Endothelial cell (in vitro differentiated cells): ENCODE data around the gene ATL2. TPM values are rescaled to one million over a fixed set of nuclear protein-coding genes. Genes with fewer than 3 reads are reported as not detected.
"Not testable (repeated sequence)": the region's sequence is repeated elsewhere in the genome, so short reads cannot be mapped to it uniquely, and the experiment has no call there.

Experiments used
- DNase-seq: peaks from one replicate; pipeline ENCODE4 v3.0.0; 2021; ENCODE audit warnings: low spot score
- H3K27ac Mint-ChIP-seq: one replicate; pipeline ENCODE4 v1.8.0; 2021; ENCODE audit warnings: mixed read lengths, inconsistent platforms; ENCODE audit not compliant: unreplicated experiment
- H3K27me3 Mint-ChIP-seq: one replicate; pipeline ENCODE4 v1.8.0; 2021; ENCODE audit warnings: mild to moderate bottlenecking, moderate library complexity, mixed read lengths, inconsistent platforms; ENCODE audit not compliant: unreplicated experiment
- H3K36me3 Mint-ChIP-seq: one replicate; pipeline ENCODE4 v1.8.0; 2021; ENCODE audit warnings: mild to moderate bottlenecking, low read depth, mixed read lengths, inconsistent platforms; ENCODE audit not compliant: unreplicated experiment
- H3K4me1 Mint-ChIP-seq: one replicate; pipeline ENCODE4 v1.8.0; 2021; ENCODE audit warnings: mild to moderate bottlenecking, mixed read lengths, inconsistent platforms; ENCODE audit not compliant: unreplicated experiment
- H3K4me3 Mint-ChIP-seq: one replicate; pipeline ENCODE4 v1.8.0; 2021; ENCODE audit warnings: mild to moderate bottlenecking, mixed read lengths, inconsistent platforms; ENCODE audit not compliant: unreplicated experiment
- H3K9me3 Mint-ChIP-seq: one replicate; pipeline ENCODE4 v1.8.0; 2021; ENCODE audit warnings: mixed read lengths, inconsistent platforms; ENCODE audit not compliant: unreplicated experiment
- CTCF ChIP-seq: fragments of 200-600 bp; sonication (generic); IDR thresholded peaks from one replicate; pipeline ENCODE4 v1.5.0; 2021; ENCODE audit warnings: antibody characterized with exemption; ENCODE audit not compliant: unreplicated experiment
- total RNA-seq: library from RNA; stranded (reverse); fragmentation: NEBNext Ultra II Directional; extraction: Animal tissue kit (Norgen Biotek cat#: 25700); gene quantifications from one replicate; pipeline ENCODE4 v1.2.1, GENCODE V29; 2021; ENCODE audit not compliant: unreplicated experiment

ATL2 gene
- total RNA-seq, 1 donor from 2014 or later: 38.0 TPM

DNA sequence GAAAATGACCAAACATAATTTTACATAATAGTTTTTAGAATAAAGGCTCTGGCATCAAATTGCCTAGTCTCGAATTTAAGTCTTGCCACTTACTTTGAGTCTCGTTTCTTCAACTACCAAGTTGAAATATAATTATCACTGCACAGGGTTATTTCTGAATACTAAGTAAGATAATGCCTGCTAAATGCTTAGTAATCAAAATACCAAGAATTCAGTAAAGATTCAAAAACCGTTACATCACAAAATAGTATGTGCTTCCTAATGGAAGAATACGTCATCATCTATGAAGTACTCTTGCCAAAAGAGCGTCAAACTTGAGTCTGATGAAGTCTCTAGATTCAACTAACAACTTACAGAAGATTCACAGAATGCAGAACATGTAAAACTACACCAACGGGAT is 40.5 kb downstream of the ATL2 start:
- Mint-ChIP-seq H3K9me3 (no peaks in the 10 kb centered on the region), H3K27ac (no peak overlapping the region), H3K36me3 (peaks cover 10% of the 10 kb centered on the region), H3K4me1 (no peaks in the 10 kb centered on the region), H3K27me3 (no peaks in the 10 kb centered on the region), H3K4me3 (no peak overlapping the region)
- TF ChIP-seq CTCF: no peak
- DNase-seq: no peak

DNA sequence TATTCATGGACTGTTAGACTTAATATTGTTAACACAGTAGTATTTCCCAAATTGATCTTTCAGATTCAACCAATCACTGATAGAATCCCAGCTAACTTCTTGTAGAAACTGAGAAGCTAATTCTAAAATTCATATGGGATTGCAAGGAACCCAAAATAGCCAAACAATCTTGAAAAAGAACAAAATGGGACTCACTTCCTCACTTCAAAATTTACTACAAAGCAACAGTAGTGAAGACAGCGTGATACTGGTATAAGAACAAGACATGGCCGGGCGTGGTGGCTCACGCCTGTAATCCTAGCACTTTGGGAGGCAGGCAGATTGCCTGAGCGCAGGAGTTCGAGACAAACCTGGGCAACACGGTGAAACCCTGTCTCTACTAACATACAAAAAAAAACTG is 46.3 kb downstream of the ATL2 start:
- TF ChIP-seq CTCF: no peak
- H3K9me3 Mint-ChIP-seq: no peaks in the 10 kb centered on the region
- peaks cover 10% of the 10 kb centered on the region for H3K36me3 Mint-ChIP-seq
- H3K4me3 Mint-ChIP-seq: peak overlapping the region; percentile 52
- H3K4me1 Mint-ChIP-seq: peaks cover 14% of the 10 kb centered on the region
- no peaks in the 10 kb centered on the region for H3K27me3 Mint-ChIP-seq
- DNase-seq: no peak
- H3K27ac Mint-ChIP-seq: no peak overlapping the region

- TF ChIP-seq CTCF: no peak
- Mint-ChIP-seq H3K27me3 (peaks cover 4% of the 10 kb centered on the region), H3K9me3 (no peaks in the 10 kb centered on the region), H3K36me3 (peaks cover 4% of the 10 kb centered on the region), H3K4me3 (no peak overlapping the region), H3K27ac (no peak overlapping the region), H3K4me1 (peaks cover 22% of the 10 kb centered on the region)
- no peak for DNase-seq
Measured at GRCh38 chr2:38327580-38327979, 49.5 kb downstream of the ATL2 start.

DNA sequence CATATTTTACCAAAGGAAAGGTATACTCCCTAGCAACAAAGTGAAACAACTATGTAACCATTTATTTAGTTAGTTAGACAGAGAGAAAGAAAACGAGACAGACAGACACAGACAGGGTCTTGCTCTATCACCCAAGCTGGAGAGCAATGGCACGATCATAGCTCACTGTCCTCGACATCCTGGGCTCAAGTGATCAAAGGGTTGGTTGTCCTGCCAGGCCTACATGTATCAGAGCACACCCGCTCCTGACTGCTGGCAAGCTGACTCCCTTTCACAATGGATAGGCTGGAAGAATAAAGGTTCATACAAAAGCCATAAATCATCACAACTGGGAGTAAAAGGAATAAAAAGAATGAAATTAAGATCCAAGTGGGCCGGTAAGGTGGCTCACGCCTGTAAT is 53.5 kb downstream of the ATL2 start:
- no peak for DNase-seq
- peaks cover 3% of the 10 kb centered on the region for H3K36me3 Mint-ChIP-seq
- no peak for TF ChIP-seq CTCF
- peaks cover 5% of the 10 kb centered on the region for H3K27me3 Mint-ChIP-seq
- H3K4me3 Mint-ChIP-seq: no peak overlapping the region
- H3K4me1 Mint-ChIP-seq: peaks cover 22% of the 10 kb centered on the region
- no peak overlapping the region for H3K27ac Mint-ChIP-seq
- H3K9me3 Mint-ChIP-seq: no peaks in the 10 kb centered on the region

GRCh38 chr2:38322224-38322914 is 54.7 kb downstream of the ATL2 start:
- peaks cover 3% of the 10 kb centered on the region for H3K36me3 Mint-ChIP-seq

DNA sequence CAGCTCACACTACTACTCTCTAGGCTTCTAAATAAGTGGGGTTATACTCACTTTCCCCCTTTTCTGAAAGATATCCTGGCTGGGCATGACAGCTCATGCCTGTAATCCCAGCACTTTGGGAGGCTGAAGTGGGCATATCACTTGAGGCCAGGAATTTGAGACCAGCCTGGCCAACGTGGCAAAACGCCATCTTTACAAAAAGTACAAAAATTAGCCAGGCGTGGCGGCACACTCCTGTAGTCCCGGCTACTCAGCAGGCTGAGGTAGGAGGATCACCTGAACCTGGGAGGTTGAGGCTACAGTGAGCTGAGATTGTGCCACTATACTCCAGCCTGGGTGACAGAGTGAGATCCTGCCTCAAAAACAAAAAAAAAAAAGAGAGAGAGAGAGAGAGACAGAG is 57.8 kb downstream of the ATL2 start:
- H3K4me1 Mint-ChIP-seq, H3K36me3 Mint-ChIP-seq, H3K4me3 Mint-ChIP-seq, H3K27me3 Mint-ChIP-seq, H3K9me3 Mint-ChIP-seq, H3K27ac Mint-ChIP-seq, DNase-seq: not testable (repeated sequence)

More at GRCh38 chr2:38322224-38322914, 54.7 kb downstream of the ATL2 start:
- Mint-ChIP-seq H3K4me1 (peaks cover 22% of the 10 kb centered on the region), H3K9me3 (no peaks in the 10 kb centered on the region), H3K4me3 (no peak overlapping the region), H3K27ac (no peak overlapping the region), H3K27me3 (peaks cover 5% of the 10 kb centered on the region)
- no peak for TF ChIP-seq CTCF
- no peak for DNase-seq
